Astrocyte of the spinal cord (primary cell): ENCODE measurements around the gene SEMA3E.
"Not testable (repeated sequence)": the region's sequence is repeated elsewhere in the genome, so short reads cannot be mapped to it uniquely, and the experiment has no call there.

ENCODE experiments used
- DNase-seq: peaks from one replicate; pipeline ENCODE4 v3.0.0; 2011; ENCODE audit warnings: low read depth, low spot score
- H3K4me3 ChIP-seq: 2 replicates; pipeline ENCODE4 v1.5.1; 2011; ENCODE audit warnings: low read depth, mild to moderate bottlenecking, low read length, moderate library complexity
- CTCF ChIP-seq: IDR thresholded peaks from 2 replicates; pipeline ENCODE4 v1.5.1; 2012; ENCODE audit warnings: low read depth, mild to moderate bottlenecking, low read length, inconsistent platforms
- in situ Hi-C: cut with HindIII; loops from 2 replicates; pipeline ENCODE4 v1.10.0; 2017; ENCODE audit warnings: low sequenced_read_pairs

Gene SEMA3E

GRCh38 chr7:83689855-83690254, 40.9 kb upstream of the SEMA3E start:
- no peak overlapping the region for H3K4me3 ChIP-seq
- in situ Hi-C loops, result no loop called here
- no peak for TF ChIP-seq CTCF
- DNase-seq, result no peak

DNA sequence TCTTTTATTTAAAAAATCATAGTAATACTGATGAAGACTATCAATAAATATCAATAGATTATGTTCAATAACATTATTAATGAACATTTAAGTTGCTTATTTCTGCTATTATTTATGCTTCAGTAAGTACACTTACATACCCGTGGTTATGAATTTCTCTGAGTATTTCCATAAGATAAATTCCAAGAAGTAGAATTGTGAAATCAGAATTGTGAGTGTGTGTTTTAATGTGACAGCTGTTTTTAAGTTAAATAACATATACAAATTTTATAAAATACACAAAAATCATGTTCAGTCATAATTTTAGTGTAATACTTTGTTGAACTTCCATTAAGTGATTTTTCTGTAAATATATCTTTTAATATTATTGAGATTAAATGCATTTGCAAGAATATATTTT, 37.5 kb upstream of the SEMA3E start:
- H3K4me3 ChIP-seq, result no peak overlapping the region
- no peak for DNase-seq
- no peak for TF ChIP-seq CTCF
- in situ Hi-C loops, result no loop called here

- no peak for DNase-seq
- H3K4me3 ChIP-seq, result no peak overlapping the region
- in situ Hi-C loops, result no loop called here
- TF ChIP-seq CTCF, result no peak
These were observed 36.0 kb upstream of the SEMA3E start for GRCh38 chr7:83684928-83685327.

DNA sequence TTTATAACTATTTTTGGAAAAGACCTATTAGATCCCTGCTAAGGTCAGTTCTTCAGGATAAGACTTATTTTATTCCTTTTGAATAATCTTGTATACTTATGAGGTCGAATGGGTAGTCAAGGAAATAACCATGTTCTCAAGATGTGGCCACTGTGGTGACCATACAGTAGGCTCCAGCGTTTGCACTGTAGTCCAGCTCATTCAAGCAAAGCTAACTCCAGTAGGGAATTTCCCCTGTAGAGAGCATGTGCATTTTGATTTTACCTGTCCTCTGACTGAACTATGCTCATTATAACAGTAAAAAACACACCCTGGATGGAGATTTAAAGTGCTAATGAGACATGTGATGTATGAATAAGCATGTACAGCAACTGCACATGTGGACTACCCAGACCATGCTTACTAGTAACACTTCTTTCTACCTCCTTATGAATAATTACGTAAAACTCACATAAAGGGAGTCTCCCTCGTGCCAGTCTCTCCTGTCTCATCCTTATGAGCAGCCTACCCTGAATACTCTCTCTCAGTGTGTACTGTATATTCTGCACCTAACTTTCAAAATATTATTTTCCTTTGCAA, 32.4 kb upstream of the SEMA3E start:
- in situ Hi-C loops, result no loop called here
- TF ChIP-seq CTCF, result no peak
- H3K4me3 ChIP-seq, result no peak overlapping the region
- DNase-seq, result no peak

DNA sequence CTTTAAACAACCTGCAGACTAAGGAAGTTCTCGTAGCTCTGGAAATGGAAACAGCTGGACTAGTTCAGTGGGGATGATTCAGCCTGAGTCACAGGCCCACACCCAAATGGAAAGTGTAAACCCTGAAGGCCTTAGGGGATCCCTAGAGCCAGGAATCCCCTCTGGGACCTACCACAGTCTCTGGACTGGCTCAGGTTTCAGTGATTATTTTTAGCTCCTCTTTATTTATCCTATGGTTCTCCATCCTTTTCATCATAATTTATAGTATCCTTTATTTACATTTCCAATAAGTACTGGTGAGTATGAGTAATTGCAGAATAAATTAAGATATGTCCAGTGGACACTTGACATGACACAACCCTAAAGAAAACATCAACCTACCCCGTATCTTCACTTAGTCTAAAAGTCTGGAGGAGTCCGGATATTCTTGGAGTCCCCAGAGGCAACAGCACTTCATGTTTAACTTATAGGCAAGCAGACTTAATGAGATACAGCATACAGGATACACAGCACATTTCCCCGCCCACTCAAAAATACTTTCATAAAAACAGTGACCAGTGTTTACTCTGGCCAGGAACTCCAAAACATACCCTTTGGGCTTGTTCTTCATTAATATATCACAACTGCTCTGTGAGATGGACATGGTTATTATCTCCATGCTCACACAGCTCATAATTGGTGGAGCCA, 28.4 kb upstream of the SEMA3E start:
- TF ChIP-seq CTCF, result no peak
- H3K4me3 ChIP-seq, result no peak overlapping the region
- in situ Hi-C loops, result no loop called here
- peak; percentile 97 for DNase-seq

DNA sequence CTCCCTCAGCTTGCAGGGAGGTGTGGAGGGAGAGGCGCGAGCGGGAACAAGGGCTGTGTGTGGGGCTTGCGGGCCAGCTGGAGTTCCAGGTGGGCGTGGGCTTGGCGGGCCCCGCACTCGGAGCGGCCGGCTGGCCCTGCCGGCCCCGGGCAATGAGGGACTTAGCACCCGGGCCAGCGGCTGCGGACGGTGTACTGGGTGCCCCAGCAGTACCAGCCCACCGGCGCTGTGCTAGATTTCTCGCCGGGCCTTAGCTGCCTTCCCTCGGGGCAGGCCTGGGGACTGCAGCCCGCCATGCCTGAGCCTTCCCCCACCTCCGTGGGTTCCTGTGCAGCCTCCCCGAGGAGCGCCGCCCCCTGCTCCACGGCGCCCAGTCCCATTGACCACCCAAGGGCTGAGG, 24.4 kb upstream of the SEMA3E start:
- in situ Hi-C loops, DNase-seq, H3K4me3 ChIP-seq: not testable (repeated sequence)

DNA sequence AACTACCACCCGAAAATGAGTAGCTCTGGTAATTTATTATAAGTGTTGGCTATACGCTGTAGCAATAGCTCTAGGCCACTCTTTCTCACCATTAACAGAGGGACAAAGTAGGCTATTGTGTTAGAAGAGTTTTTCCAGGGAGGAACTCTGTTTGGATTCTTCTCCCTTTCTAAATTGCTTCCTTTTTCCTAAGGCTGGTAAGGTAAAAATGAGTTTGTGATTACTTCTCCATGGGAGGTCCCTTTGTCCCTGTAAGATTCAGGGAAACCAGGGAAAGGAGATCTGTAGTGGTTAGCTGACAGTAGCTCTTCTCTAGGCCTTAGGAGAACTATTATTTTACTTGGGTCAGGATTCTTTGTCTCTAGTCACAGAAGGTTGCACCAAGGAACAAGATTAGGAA, 23.2 kb upstream of the SEMA3E start:
- no peak for TF ChIP-seq CTCF

More for the DNA sequence above, 23.2 kb upstream of the SEMA3E start:
- in situ Hi-C loops, result no loop called here
- no peak for DNase-seq
- no peak overlapping the region for H3K4me3 ChIP-seq
